WERI-Rb-1 (cell line): ENCODE results near the gene FHOD3.

Experiments
- DNase-seq: peaks from one replicate; pipeline ENCODE4 v3.0.0-alpha.2; 2020
- H3K27ac ChIP-seq: fragments of 250-450 bp; sonication (Bioruptor Pico); 2 replicates; pipeline ENCODE4 v1.5.1; 2020; ENCODE audit warnings: mild to moderate bottlenecking, moderate library complexity
- H3K27me3 ChIP-seq: fragments of 250-450 bp; sonication (Bioruptor Pico); 2 replicates; pipeline ENCODE4 v1.5.1; 2021; ENCODE audit warnings: mild to moderate bottlenecking, low read depth, moderate library complexity; ENCODE audit not compliant: insufficient read depth, severe bottlenecking
- H3K36me3 ChIP-seq: fragments of 250-450 bp; sonication (Bioruptor Pico); 2 replicates; pipeline ENCODE4 v1.5.1; 2020; ENCODE audit warnings: mild to moderate bottlenecking, moderate library complexity
- H3K4me3 ChIP-seq: 2 replicates; pipeline ENCODE4 v1.5.1; 2011; ENCODE audit warnings: low read depth, mild to moderate bottlenecking, control low read depth, low read length
- H3K9me3 ChIP-seq: fragments of 250-450 bp; sonication (Bioruptor Pico); 2 replicates; pipeline ENCODE4 v1.5.1; 2021; ENCODE audit warnings: mild to moderate bottlenecking, moderate library complexity; ENCODE audit not compliant: severe bottlenecking
- TF ChIP-seq, protein P1 (sequence below): IDR thresholded peaks from 2 replicates; pipeline ENCODE4 v1.5.1; 2011; ENCODE audit warnings: low read depth, mild to moderate bottlenecking, control low read depth, inconsistent platforms, low read length

Gene FHOD3

DNA sequence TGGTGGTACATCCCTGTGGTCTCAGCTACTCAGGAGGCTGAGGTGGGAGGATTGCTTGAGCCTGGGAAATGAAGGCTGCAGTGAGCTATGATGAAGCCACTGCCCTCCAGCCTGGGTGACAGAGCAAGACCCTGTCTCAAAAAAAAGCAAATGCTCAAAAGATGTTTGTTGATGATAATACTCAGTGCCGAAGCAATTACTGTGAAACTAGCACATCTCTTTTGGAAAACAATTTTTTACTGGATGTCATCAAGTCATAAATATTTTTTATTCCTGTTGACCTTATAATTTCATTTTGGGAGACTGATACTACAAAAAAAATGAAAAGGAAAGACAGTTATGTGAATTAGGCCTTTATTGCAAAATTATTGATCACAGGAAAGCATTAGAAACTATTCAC, 34.5 kb upstream of the FHOD3 start:
- Histone ChIP-seq H3K9me3 (no peaks in the 10 kb centered on the region), H3K36me3 (no peaks in the 10 kb centered on the region), H3K27me3 (no peaks in the 10 kb centered on the region), H3K4me3 (no peak overlapping the region), H3K27ac (no peak overlapping the region)
- TF ChIP-seq, protein P1, sequence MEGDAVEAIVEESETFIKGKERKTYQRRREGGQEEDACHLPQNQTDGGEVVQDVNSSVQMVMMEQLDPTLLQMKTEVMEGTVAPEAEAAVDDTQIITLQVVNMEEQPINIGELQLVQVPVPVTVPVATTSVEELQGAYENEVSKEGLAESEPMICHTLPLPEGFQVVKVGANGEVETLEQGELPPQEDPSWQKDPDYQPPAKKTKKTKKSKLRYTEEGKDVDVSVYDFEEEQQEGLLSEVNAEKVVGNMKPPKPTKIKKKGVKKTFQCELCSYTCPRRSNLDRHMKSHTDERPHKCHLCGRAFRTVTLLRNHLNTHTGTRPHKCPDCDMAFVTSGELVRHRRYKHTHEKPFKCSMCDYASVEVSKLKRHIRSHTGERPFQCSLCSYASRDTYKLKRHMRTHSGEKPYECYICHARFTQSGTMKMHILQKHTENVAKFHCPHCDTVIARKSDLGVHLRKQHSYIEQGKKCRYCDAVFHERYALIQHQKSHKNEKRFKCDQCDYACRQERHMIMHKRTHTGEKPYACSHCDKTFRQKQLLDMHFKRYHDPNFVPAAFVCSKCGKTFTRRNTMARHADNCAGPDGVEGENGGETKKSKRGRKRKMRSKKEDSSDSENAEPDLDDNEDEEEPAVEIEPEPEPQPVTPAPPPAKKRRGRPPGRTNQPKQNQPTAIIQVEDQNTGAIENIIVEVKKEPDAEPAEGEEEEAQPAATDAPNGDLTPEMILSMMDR: no peak
- DNase-seq: no peak

DNA sequence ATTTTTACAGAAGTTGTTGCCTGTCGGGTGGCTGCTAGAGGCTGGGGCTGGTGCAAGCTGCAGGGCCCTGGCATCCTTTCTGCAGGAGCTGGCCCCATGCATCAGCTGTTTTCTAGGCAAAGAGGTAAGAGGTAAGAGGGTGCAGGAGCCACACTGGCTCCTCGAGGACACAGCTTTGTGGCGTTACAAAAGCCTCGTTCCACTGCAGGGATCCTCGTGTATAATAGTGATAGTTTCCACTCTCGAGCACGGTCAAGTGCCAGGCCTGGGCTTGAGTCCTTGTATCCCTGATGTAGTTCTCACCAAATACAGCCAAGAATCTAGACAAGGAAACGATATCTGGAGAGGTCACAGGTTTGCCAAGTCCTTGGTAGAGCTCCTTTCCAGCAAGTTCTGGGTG, 33.2 kb upstream of the FHOD3 start:
- Histone ChIP-seq H3K27me3 (no peaks in the 10 kb centered on the region), H3K27ac (no peak overlapping the region), H3K36me3 (no peaks in the 10 kb centered on the region), H3K9me3 (no peaks in the 10 kb centered on the region), H3K4me3 (no peak overlapping the region)
- TF ChIP-seq, protein P1: no peak
- no peak for DNase-seq

DNA sequence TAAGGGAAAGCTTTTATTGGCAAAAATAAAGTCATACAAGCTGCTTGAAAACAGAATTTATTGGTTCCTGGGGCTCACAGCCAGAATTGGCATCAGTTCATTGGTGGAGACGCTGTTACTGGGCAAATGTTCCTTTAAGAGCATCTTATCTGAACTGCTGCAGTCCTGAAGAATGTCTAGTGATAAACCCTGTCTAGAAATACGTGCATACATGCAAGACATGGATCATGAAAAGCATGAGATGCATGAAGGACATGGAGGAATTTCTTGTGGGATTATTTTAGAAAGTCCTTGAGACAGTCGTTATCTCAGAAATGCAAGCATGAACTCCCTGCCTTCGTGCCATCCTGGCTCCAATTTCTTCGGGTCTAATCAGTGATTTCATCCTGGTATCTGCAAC, 32.5 kb upstream of the FHOD3 start:
- H3K27me3 ChIP-seq: no peaks in the 10 kb centered on the region
- DNase-seq: no peak
- no peak overlapping the region for H3K4me3 ChIP-seq
- TF ChIP-seq, protein P1: no peak
- H3K36me3 ChIP-seq: no peaks in the 10 kb centered on the region
- no peaks in the 10 kb centered on the region for H3K9me3 ChIP-seq
- no peak overlapping the region for H3K27ac ChIP-seq

DNA sequence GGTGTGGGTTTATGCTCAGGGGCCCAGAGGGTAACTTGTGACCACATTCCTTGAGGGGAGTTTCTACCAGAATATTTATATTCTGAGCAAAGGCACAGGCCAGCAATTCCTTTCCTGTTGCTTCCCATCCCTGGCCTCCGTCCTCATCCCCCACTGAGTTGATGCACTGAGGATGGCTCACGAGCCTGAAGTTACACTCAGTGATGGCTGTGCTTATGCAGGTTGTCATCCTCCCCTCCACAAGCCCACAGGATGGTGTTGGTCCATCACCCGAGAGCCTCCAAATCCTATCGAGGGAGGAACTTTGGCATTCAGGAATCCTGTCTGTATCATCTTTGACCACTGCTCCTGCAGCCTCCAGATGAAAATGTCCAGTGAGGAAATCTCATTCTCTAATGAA, 28.4 kb upstream of the FHOD3 start:
- TF ChIP-seq, protein P1: no peak
- H3K9me3 ChIP-seq: no peaks in the 10 kb centered on the region
- H3K4me3 ChIP-seq: no peak overlapping the region
- no peaks in the 10 kb centered on the region for H3K36me3 ChIP-seq
- no peak overlapping the region for H3K27ac ChIP-seq
- DNase-seq: no peak
- H3K27me3 ChIP-seq: no peaks in the 10 kb centered on the region

DNA sequence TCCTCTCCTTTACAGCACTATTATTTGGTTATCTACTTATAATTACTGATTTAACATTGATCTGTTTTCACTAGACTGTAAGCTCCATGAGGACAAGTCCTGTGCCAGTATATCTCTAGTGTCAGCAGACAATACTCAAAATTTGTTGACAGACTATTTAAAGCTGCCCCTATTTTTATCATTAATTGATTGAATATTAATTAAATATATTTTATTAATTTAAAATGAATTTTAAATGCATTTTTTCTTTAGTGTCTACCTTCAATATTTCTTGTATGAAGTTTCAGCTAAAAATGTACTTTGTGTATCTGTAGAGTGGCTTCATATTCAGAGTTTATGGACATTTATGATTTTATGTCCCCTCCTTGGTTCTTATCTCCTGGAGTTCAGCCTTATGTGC, 26.4 kb upstream of the FHOD3 start:
- no peak for DNase-seq
- H3K27me3 ChIP-seq: no peaks in the 10 kb centered on the region
- no peak overlapping the region for H3K4me3 ChIP-seq
- H3K27ac ChIP-seq: no peak overlapping the region
- H3K36me3 ChIP-seq: no peaks in the 10 kb centered on the region
- TF ChIP-seq, protein P1: no peak
- no peaks in the 10 kb centered on the region for H3K9me3 ChIP-seq

DNA sequence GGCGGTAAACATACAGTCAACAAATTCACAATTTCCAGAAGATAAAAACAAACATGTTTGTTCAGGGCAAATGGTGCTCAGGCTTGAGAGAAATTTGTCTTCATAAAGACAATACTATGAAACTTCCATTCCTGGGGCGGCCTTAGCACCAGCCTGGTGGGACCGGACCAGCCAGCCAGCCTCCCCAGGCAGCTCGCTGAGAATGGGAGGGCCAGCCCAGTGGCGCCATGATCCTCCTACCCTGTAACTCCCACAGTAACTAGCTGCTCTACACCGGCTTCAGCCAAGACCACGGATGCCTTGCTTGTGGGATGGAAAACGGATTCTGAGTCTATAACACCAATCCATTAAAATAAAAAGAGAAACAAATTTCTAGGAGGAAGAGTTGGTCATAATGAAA, 24.2 kb upstream of the FHOD3 start:
- no peaks in the 10 kb centered on the region for H3K27me3 ChIP-seq
- H3K36me3 ChIP-seq: no peaks in the 10 kb centered on the region
- H3K4me3 ChIP-seq: no peak overlapping the region
- TF ChIP-seq, protein P1: no peak
- no peaks in the 10 kb centered on the region for H3K9me3 ChIP-seq
- DNase-seq: no peak
- H3K27ac ChIP-seq: no peak overlapping the region
